ENCODE results near the gene ZMYND11. TPM values are rescaled to one million over a fixed set of nuclear protein-coding genes. Genes with fewer than 3 reads are reported as not detected.

The ZMYND11 gene
- total RNA-seq, 2 donors from 2014 or later, result 34.2 to 37.7 TPM

- 94% methylated on average over 2 of the region's 2 CpGs; no CpG with 5 or more reads in 1 of the 2 experiments for WGBS, 2 experiments (ENCODE audit: insufficient coverage in 1 of 2, insufficient read length in 1 of 2)
- H3K36me3 ChIP-seq (ENCODE audit: control insufficient read depth, insufficient read depth, low read length), result peaks cover 16% of the 10 kb centered on the region
- Mint-ChIP-seq H3K4me1 (peaks cover 11% of the 10 kb centered on the region), H3K4me3 (no peak overlapping the region), H3K27ac (no peak overlapping the region), H3K9me3 (peaks cover 9% of the 10 kb centered on the region), H3K27me3 (ENCODE audit: insufficient read depth) (no peaks in the 10 kb centered on the region), H3K36me3 (ENCODE audit: low read depth) (peaks cover 35% of the 10 kb centered on the region)
- peaks cover 14% of the 10 kb centered on the region for H3K9me3 ChIP-seq (ENCODE audit: control insufficient read depth, low read length)
- no peaks in the 10 kb centered on the region for H3K27me3 ChIP-seq (ENCODE audit: control insufficient read depth, insufficient read depth, low read length, poor library complexity, severe bottlenecking)
- H3K27ac ChIP-seq (ENCODE audit: low read depth, low read length), result no peak overlapping the region
- no peaks in the 10 kb centered on the region for H3K4me1 ChIP-seq (ENCODE audit: control insufficient read depth, insufficient read depth, low read length)
- DNase-seq, result no peak
- no peak overlapping the region for H3K9ac ChIP-seq (ENCODE audit: extremely low read depth, low read length, poor library complexity, severe bottlenecking)
- no peak overlapping the region for H3K4me3 ChIP-seq (ENCODE audit: low read length)
- TF ChIP-seq CTCF (conservative IDR thresholded peaks at IDR 0.05), result no peak
Observed at GRCh38 chr10:188546-188945, 53.3 kb downstream of the ZMYND11 start.

- Mint-ChIP-seq H3K4me1 (peaks cover 11% of the 10 kb centered on the region), H3K27me3 (ENCODE audit: insufficient read depth) (no peaks in the 10 kb centered on the region), H3K27ac (no peak overlapping the region), H3K4me3 (no peak overlapping the region), H3K9me3 (no peaks in the 10 kb centered on the region), H3K36me3 (ENCODE audit: low read depth) (peaks cover 24% of the 10 kb centered on the region)
- Histone ChIP-seq H3K27ac (ENCODE audit: low read depth, low read length) (no peak overlapping the region), H3K36me3 (ENCODE audit: control insufficient read depth, insufficient read depth, low read length) (peaks cover 5% of the 10 kb centered on the region), H3K27me3 (ENCODE audit: control insufficient read depth, insufficient read depth, low read length, poor library complexity, severe bottlenecking) (no peaks in the 10 kb centered on the region), H3K4me1 (ENCODE audit: control insufficient read depth, insufficient read depth, low read length) (no peaks in the 10 kb centered on the region), H3K9ac (ENCODE audit: extremely low read depth, low read length, poor library complexity, severe bottlenecking) (no peak overlapping the region), H3K4me3 (ENCODE audit: low read length) (no peak overlapping the region), H3K9me3 (ENCODE audit: control insufficient read depth, low read length) (no peaks in the 10 kb centered on the region)
- WGBS, 2 experiments (ENCODE audit: insufficient coverage in 1 of 2, insufficient read length in 1 of 2), result 87 to 96% methylated on average over 6 to 8 of the region's 8 CpGs
- no peak for TF ChIP-seq CTCF (conservative IDR thresholded peaks at IDR 0.05)
- DNase-seq, result peak; percentile 42
Observed at GRCh38 chr10:190216-190615, 55.0 kb downstream of the ZMYND11 start.

- 89 to 100% methylated on average over 5 to 8 of the region's 9 CpGs for WGBS, 2 experiments (ENCODE audit: insufficient coverage in 1 of 2, insufficient read length in 1 of 2)
- H3K4me3 Mint-ChIP-seq, result no peak overlapping the region
- Histone ChIP-seq H3K36me3 (ENCODE audit: control insufficient read depth, insufficient read depth, low read length) (peaks cover 5% of the 10 kb centered on the region), H3K27ac (ENCODE audit: low read depth, low read length) (no peak overlapping the region), H3K27me3 (ENCODE audit: control insufficient read depth, insufficient read depth, low read length, poor library complexity, severe bottlenecking) (no peaks in the 10 kb centered on the region), H3K9me3 (ENCODE audit: control insufficient read depth, low read length) (no peaks in the 10 kb centered on the region), H3K9ac (ENCODE audit: extremely low read depth, low read length, poor library complexity, severe bottlenecking) (no peak overlapping the region), H3K4me3 (ENCODE audit: low read length) (no peak overlapping the region), H3K4me1 (ENCODE audit: control insufficient read depth, insufficient read depth, low read length) (no peaks in the 10 kb centered on the region)
- no peak overlapping the region for H3K27ac Mint-ChIP-seq
- H3K36me3 Mint-ChIP-seq (ENCODE audit: low read depth), result peaks cover 23% of the 10 kb centered on the region
- TF ChIP-seq CTCF (conservative IDR thresholded peaks at IDR 0.05), result no peak
- DNase-seq, result no peak
- H3K9me3 Mint-ChIP-seq, result no peaks in the 10 kb centered on the region
- peaks cover 11% of the 10 kb centered on the region for H3K4me1 Mint-ChIP-seq
- no peaks in the 10 kb centered on the region for H3K27me3 Mint-ChIP-seq (ENCODE audit: insufficient read depth)
Observed at GRCh38 chr10:191703-192518, 56.7 kb downstream of the ZMYND11 start.
